Memory B cell (primary cell): ENCODE measurements around the gene LCE3C.

Source experiments
- ATAC-seq: fragments of 150-1000 bp; cut with Tn5 transposase; 2 replicates; pipeline ENCODE4 v1.10.0; 2021; ENCODE audit warnings: low read depth, mild to moderate bottlenecking, moderate library complexity
- DNase-seq, 2 donors: peaks; one replicate each; pipeline ENCODE4 v3.0.0; 2022; ENCODE audit warnings: low spot score in 2 of 2
- H3K27ac Mint-ChIP-seq: one replicate; pipeline ENCODE4 v1.8.0; 2022; ENCODE audit warnings: mild to moderate bottlenecking, moderate library complexity, mixed read lengths
- H3K27me3 Mint-ChIP-seq: one replicate; pipeline ENCODE4 v1.8.0; 2022; ENCODE audit warnings: mixed read lengths
- H3K36me3 Mint-ChIP-seq: one replicate; pipeline ENCODE4 v1.8.0; 2022; ENCODE audit warnings: mild to moderate bottlenecking, mixed read lengths
- H3K4me1 Mint-ChIP-seq: one replicate; pipeline ENCODE4 v1.8.0; 2022; ENCODE audit warnings: mixed read lengths
- H3K4me3 Mint-ChIP-seq: one replicate; pipeline ENCODE4 v1.8.0; 2022; ENCODE audit warnings: mild to moderate bottlenecking, moderate library complexity, mixed read lengths
- H3K9me3 Mint-ChIP-seq: one replicate; pipeline ENCODE4 v1.8.0; 2022; ENCODE audit warnings: mixed read lengths

LCE3C gene

GRCh38 chr1:152626744-152627143 lies 26.7 kb downstream of the LCE3C start:
- Mint-ChIP-seq H3K27ac (no peak overlapping the region), H3K4me3 (no peak overlapping the region), H3K4me1 (no peaks in the 10 kb centered on the region), H3K36me3 (no peaks in the 10 kb centered on the region), H3K9me3 (peaks cover 2% of the 10 kb centered on the region), H3K27me3 (peaks cover 32% of the 10 kb centered on the region)
- ATAC-seq, result no peak
- DNase-seq, result no peak

- H3K9me3 Mint-ChIP-seq, result peaks cover 9% of the 10 kb centered on the region
- no peak overlapping the region for H3K4me3 Mint-ChIP-seq
- no peaks in the 10 kb centered on the region for H3K36me3 Mint-ChIP-seq
- DNase-seq, result no peak
- peaks cover 15% of the 10 kb centered on the region for H3K27me3 Mint-ChIP-seq
- ATAC-seq, result no peak
- H3K27ac Mint-ChIP-seq, result no peak overlapping the region
- H3K4me1 Mint-ChIP-seq, result no peaks in the 10 kb centered on the region
Observed at GRCh38 chr1:152630596-152630995, 30.6 kb downstream of the LCE3C start.

- no peak for ATAC-seq
- H3K36me3 Mint-ChIP-seq, result no peaks in the 10 kb centered on the region
- H3K27ac Mint-ChIP-seq, result no peak overlapping the region
- no peak for DNase-seq
- H3K27me3 Mint-ChIP-seq, result peaks cover 2% of the 10 kb centered on the region
- H3K9me3 Mint-ChIP-seq, result peaks cover 10% of the 10 kb centered on the region
- no peak overlapping the region for H3K4me3 Mint-ChIP-seq
- H3K4me1 Mint-ChIP-seq, result no peaks in the 10 kb centered on the region
Observed at GRCh38 chr1:152640351-152640750, 40.3 kb downstream of the LCE3C start.

- Mint-ChIP-seq H3K36me3 (no peaks in the 10 kb centered on the region), H3K27me3 (peaks cover 4% of the 10 kb centered on the region), H3K9me3 (peaks cover 4% of the 10 kb centered on the region), H3K27ac (no peak overlapping the region), H3K4me3 (no peak overlapping the region), H3K4me1 (no peaks in the 10 kb centered on the region)
- DNase-seq (no peak), ATAC-seq (no peak)
Observed at GRCh38 chr1:152643945-152644344, 43.9 kb downstream of the LCE3C start.

GRCh38 chr1:152645146-152645545 lies 45.1 kb downstream of the LCE3C start:
- ATAC-seq (no peak), DNase-seq (no peak)
- Mint-ChIP-seq H3K36me3 (no peaks in the 10 kb centered on the region), H3K4me1 (no peaks in the 10 kb centered on the region), H3K4me3 (no peak overlapping the region), H3K9me3 (no peaks in the 10 kb centered on the region), H3K27ac (no peak overlapping the region), H3K27me3 (peaks cover 7% of the 10 kb centered on the region)

- no peaks in the 10 kb centered on the region for H3K9me3 Mint-ChIP-seq
- H3K4me1 Mint-ChIP-seq, result no peaks in the 10 kb centered on the region
- no peaks in the 10 kb centered on the region for H3K36me3 Mint-ChIP-seq
- no peak overlapping the region for H3K27ac Mint-ChIP-seq
- peaks cover 7% of the 10 kb centered on the region for H3K27me3 Mint-ChIP-seq
- ATAC-seq, result no peak
- no peak overlapping the region for H3K4me3 Mint-ChIP-seq
- DNase-seq, result no peak
Observed at GRCh38 chr1:152646656-152647055, 46.6 kb downstream of the LCE3C start.
